Endothelial cell (in vitro differentiated cells): ENCODE data around the gene LRRC18. TPM values are rescaled to one million over a fixed set of nuclear protein-coding genes. Genes with fewer than 3 reads are reported as not detected.

Experiments used
- DNase-seq: peaks from one replicate; pipeline ENCODE4 v3.0.0; 2021; ENCODE audit warnings: low spot score
- H3K27ac Mint-ChIP-seq: one replicate; pipeline ENCODE4 v1.8.0; 2021; ENCODE audit warnings: mixed read lengths, inconsistent platforms; ENCODE audit not compliant: unreplicated experiment
- H3K27me3 Mint-ChIP-seq: one replicate; pipeline ENCODE4 v1.8.0; 2021; ENCODE audit warnings: mild to moderate bottlenecking, moderate library complexity, mixed read lengths, inconsistent platforms; ENCODE audit not compliant: unreplicated experiment
- H3K36me3 Mint-ChIP-seq: one replicate; pipeline ENCODE4 v1.8.0; 2021; ENCODE audit warnings: mild to moderate bottlenecking, low read depth, mixed read lengths, inconsistent platforms; ENCODE audit not compliant: unreplicated experiment
- H3K4me1 Mint-ChIP-seq: one replicate; pipeline ENCODE4 v1.8.0; 2021; ENCODE audit warnings: mild to moderate bottlenecking, mixed read lengths, inconsistent platforms; ENCODE audit not compliant: unreplicated experiment
- H3K4me3 Mint-ChIP-seq: one replicate; pipeline ENCODE4 v1.8.0; 2021; ENCODE audit warnings: mild to moderate bottlenecking, mixed read lengths, inconsistent platforms; ENCODE audit not compliant: unreplicated experiment
- H3K9me3 Mint-ChIP-seq: one replicate; pipeline ENCODE4 v1.8.0; 2021; ENCODE audit warnings: mixed read lengths, inconsistent platforms; ENCODE audit not compliant: unreplicated experiment
- total RNA-seq: library from RNA; stranded (reverse); fragmentation: NEBNext Ultra II Directional; extraction: Animal tissue kit (Norgen Biotek cat#: 25700); gene quantifications from one replicate; pipeline ENCODE4 v1.2.1, GENCODE V29; 2021; ENCODE audit not compliant: unreplicated experiment
- TF ChIP-seq, protein P1 (sequence below): fragments of 200-600 bp; sonication (generic); IDR thresholded peaks from one replicate; pipeline ENCODE4 v1.5.0; 2021; ENCODE audit warnings: antibody characterized with exemption; ENCODE audit not compliant: unreplicated experiment

Gene LRRC18
- total RNA-seq, 1 donor from 2014 or later = not detected

- no peaks in the 10 kb centered on the region for H3K4me1 Mint-ChIP-seq
Measured at GRCh38 chr10:48957361-48958151, 17.9 kb upstream of the LRRC18 start.

GRCh38 chr10:48951707-48952106 lies 12.1 kb upstream of the LRRC18 start:
- no peaks in the 10 kb centered on the region for H3K36me3 Mint-ChIP-seq
- H3K27ac Mint-ChIP-seq = no peak overlapping the region
- no peaks in the 10 kb centered on the region for H3K9me3 Mint-ChIP-seq
- DNase-seq = no peak
- TF ChIP-seq, protein P1, sequence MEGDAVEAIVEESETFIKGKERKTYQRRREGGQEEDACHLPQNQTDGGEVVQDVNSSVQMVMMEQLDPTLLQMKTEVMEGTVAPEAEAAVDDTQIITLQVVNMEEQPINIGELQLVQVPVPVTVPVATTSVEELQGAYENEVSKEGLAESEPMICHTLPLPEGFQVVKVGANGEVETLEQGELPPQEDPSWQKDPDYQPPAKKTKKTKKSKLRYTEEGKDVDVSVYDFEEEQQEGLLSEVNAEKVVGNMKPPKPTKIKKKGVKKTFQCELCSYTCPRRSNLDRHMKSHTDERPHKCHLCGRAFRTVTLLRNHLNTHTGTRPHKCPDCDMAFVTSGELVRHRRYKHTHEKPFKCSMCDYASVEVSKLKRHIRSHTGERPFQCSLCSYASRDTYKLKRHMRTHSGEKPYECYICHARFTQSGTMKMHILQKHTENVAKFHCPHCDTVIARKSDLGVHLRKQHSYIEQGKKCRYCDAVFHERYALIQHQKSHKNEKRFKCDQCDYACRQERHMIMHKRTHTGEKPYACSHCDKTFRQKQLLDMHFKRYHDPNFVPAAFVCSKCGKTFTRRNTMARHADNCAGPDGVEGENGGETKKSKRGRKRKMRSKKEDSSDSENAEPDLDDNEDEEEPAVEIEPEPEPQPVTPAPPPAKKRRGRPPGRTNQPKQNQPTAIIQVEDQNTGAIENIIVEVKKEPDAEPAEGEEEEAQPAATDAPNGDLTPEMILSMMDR = no peak
- H3K4me3 Mint-ChIP-seq = no peak overlapping the region
- H3K4me1 Mint-ChIP-seq = no peaks in the 10 kb centered on the region
- H3K27me3 Mint-ChIP-seq = peaks cover 5% of the 10 kb centered on the region

More at GRCh38 chr10:48957361-48958151, 17.9 kb upstream of the LRRC18 start:
- H3K9me3 Mint-ChIP-seq = no peaks in the 10 kb centered on the region
- no peak overlapping the region for H3K4me3 Mint-ChIP-seq
- TF ChIP-seq, protein P1 = no peak
- H3K27me3 Mint-ChIP-seq = peaks cover 8% of the 10 kb centered on the region
- DNase-seq = no peak
- no peak overlapping the region for H3K27ac Mint-ChIP-seq
- no peaks in the 10 kb centered on the region for H3K36me3 Mint-ChIP-seq

DNA sequence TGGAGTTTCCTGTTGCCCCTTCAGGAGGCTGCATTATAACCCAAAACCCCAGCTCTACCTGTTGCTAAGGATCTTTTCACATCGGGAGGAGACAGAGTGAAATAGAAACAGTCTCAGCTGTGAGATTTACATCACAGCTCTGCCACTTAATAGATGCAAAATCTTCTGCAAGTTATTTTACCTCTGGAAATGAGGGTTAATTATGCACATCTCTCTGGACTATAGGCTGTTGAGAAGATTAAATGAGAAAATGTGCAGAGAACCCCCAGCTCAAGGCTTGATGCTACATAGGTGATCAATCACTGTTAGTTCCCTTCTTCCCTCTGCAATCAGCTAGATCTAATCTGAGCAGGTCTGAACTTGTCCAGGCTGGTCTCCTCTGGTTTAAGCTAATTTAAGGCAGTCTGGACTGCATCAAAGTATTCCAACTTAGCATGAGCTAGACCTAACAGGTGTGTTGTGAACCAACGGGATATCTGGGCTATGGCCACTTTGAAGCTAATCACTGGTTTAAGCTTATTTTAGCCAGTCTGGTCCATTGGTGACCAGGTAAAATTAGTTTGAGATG lies 8.9 kb upstream of the LRRC18 start:
- H3K4me1 Mint-ChIP-seq = no peaks in the 10 kb centered on the region
- H3K9me3 Mint-ChIP-seq = no peaks in the 10 kb centered on the region
- DNase-seq = no peak
- no peak overlapping the region for H3K4me3 Mint-ChIP-seq
- TF ChIP-seq, protein P1 = no peak
- H3K36me3 Mint-ChIP-seq = no peaks in the 10 kb centered on the region
- H3K27me3 Mint-ChIP-seq = peaks cover 4% of the 10 kb centered on the region
- H3K27ac Mint-ChIP-seq = no peak overlapping the region

GRCh38 chr10:48947690-48948469 lies 8.2 kb upstream of the LRRC18 start:
- no peaks in the 10 kb centered on the region for H3K36me3 Mint-ChIP-seq
- no peak overlapping the region for H3K27ac Mint-ChIP-seq
- no peaks in the 10 kb centered on the region for H3K4me1 Mint-ChIP-seq
- DNase-seq = no peak
- no peaks in the 10 kb centered on the region for H3K27me3 Mint-ChIP-seq
- H3K9me3 Mint-ChIP-seq = no peaks in the 10 kb centered on the region
- no peak overlapping the region for H3K4me3 Mint-ChIP-seq
- TF ChIP-seq, protein P1 = no peak
